GM18951 (cell line): Measurements from ENCODE around the gene ZNF319.

Experiments used
- POLR2A ChIP-seq: IDR thresholded peaks from 4 replicates; pipeline ENCODE4 v1.6.1; 2011; ENCODE audit warnings: mild to moderate bottlenecking; ENCODE audit not compliant: insufficient read length, insufficient read depth; ENCODE audit errors: extremely low read depth
- in situ Hi-C: fragments of 300-500 bp; cut with MboI; formaldehyde crosslinking; loops from one replicate; pipeline ENCODE4 v1.12.0; 2022; ENCODE audit warnings: low sequenced_read_pairs, mixed read lengths, inconsistent platforms; ENCODE audit not compliant: unreplicated experiment

The ZNF319 gene

GRCh38 chr16:58042001-58042885 is 41.8 kb upstream of the ZNF319 start:
- no peak for TF ChIP-seq POLR2A
- in situ Hi-C loops: no loop called here

DNA sequence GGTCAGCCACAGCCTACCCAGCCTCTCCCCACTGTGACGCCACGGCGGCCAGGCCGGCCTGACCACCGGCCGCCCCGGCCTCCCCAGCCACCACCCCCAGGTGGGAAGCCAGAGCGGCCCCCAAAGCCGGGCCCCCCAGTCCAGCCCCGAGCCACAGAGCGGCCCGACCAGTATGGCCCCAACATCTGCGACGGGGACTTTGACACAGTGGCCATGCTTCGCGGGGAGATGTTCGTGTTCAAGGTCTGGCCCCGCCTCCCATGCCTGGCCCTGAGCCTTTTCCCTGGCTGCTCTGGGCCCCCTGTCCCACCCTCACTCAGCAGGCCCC is 41.1 kb upstream of the ZNF319 start:
- no peak for TF ChIP-seq POLR2A
- in situ Hi-C loops: no loop called here

DNA sequence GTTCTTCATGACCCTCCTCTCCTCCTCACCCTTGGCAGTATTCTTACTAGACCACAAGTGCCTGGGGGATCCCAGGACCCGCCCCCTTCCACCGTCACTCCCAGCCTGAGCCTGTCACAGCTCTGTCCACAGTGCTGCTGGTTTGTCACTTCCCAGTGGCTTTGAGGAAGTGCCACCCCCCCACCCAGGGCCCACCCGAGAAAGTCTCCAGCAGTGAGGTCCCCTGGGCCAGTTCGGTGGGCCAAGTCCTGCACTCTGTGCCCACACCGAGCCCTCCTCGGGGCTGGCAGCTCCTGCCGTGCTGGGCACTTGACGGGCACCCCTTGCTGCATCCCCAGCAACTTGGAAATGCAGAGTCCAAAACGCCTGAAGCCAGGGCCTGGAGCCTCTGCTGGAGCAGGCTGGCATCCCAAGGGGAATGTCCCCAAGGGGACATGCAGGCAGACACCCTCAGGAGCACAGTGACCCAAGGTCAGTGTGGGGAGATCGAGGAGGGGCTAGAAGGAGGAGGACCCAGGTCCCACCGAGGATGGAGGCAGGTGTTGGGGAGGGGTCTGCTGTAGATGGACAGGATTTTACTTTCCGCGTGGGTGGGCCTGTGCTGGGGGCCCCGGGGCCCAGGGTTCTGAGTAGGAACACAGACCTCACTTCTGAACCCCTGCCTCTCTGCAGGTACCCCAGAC is 40.6 kb upstream of the ZNF319 start:
- TF ChIP-seq POLR2A: no peak
- in situ Hi-C loops: no loop called here

- in situ Hi-C loops: no loop called here
- TF ChIP-seq POLR2A: no peak
Observed at GRCh38 chr16:58040496-58040846, 40.0 kb upstream of the ZNF319 start.

- in situ Hi-C loops: no loop called here
- TF ChIP-seq POLR2A: no peak
Observed at GRCh38 chr16:58039829-58040495, 39.5 kb upstream of the ZNF319 start.

DNA sequence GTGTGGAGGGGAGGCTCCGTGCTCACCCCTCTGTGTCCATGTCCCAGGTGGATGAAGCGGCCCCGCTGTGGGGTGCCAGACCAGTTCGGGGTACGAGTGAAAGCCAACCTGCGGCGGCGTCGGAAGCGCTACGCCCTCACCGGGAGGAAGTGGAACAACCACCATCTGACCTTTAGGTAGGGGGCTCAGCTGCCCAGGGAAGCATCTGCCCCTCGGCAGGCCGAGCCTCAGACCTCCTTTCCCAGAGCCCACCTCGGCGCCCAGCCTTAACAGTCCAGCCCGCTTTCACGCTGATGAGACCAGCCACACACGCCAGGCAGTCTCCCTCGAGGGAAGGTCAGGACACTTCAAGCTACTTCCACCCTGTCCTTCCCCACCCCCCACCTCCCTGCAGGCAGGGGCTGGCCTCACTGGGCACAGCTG is 37.8 kb upstream of the ZNF319 start:
- in situ Hi-C loops: no loop called here
- no peak for TF ChIP-seq POLR2A

DNA sequence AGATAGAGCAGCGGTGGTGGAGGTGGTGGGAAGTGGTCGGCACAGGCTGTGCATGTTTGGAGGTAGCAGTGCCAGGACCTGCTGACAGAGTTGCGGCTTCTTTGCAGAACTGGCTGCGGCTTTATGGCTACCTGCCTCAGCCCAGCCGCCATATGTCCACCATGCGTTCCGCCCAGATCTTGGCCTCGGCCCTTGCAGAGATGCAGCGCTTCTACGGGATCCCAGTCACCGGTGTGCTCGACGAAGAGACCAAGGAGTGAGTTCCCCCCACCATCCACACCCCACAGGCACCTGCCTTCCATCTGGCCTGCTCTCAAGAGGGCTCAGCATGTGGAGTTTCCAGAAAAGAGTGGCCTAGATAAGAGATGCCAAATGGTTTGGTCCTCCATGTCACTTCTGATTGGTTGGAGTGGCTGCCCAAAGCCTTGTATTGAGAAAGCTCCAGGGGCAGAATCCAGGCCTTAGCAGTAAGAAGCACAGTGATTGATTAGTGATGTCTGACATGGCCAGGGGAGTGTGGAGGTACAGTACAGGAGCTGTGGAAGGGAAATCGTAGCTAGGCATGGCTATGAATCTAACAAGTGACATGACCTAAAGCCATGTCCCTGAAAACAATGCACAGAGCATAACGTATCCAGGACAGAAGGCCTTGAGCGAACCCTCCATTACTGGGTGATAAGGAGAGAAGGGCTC is 37.0 kb upstream of the ZNF319 start:
- in situ Hi-C loops: no loop called here
- TF ChIP-seq POLR2A: no peak

- in situ Hi-C loops: no loop called here
- TF ChIP-seq POLR2A: no peak
Observed at GRCh38 chr16:58036943-58037342, 36.5 kb upstream of the ZNF319 start.

DNA sequence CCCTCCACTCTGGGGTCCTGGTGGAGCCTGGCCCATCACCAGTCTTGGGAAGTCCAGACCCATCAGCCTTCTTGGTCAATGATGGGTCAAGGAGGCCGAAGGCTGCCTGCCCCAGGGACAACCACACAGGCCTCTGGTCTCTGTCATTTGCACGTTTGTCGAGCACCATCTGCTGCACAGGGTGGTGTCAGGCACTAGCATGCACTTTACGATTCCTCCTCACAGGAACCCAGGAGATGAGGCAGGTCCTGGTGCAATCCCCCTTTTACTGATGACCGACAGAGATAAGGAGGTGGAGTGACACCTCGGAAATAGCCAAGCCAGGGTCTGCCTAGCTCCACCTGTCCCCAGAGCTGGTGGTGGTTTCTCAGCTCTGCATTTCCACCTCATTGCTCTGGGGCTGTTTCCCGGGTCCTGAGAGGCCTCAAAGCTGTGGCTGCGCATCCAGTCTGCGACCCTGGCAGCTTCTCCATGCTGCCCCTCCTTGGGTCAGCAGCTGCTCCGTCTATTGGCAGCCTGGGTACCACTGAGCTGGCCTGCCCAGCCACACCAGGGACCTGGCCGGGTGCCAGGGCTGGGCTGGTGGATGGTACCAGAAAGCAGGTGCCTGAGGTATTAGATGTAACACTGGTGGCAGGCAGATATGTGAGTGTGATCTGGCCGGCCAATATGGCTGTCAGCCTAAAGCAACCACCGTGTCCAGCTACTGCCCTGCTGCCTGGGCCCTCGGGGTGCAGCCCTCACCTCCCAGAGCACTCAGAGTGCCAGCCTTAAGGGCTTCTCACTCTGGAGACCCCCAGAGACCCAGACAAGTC is 35.1 kb upstream of the ZNF319 start:
- in situ Hi-C loops: no loop called here
- TF ChIP-seq POLR2A: no peak

DNA sequence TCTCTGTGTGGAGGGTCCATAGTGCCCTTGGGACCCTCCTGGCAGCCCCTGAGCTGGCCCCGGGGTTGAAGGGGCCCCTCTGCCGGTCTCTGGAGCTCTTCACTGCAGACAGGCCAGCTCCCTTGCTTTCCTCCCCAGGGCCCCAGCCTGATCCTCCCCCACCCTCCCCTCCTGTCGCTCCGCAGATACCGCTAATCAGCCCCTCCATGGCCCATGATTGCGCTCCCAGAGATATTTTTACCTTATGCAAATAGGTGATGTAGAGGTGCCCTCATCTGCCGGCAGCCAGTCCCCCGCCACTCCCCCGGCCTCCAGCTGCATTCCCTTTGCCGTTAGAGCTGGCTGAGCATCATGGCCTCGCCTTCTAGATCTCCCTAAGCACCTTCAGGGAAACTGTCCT is 34.3 kb upstream of the ZNF319 start:
- no peak for TF ChIP-seq POLR2A
- in situ Hi-C loops: no loop called here

- in situ Hi-C loops: no loop called here
- no peak for TF ChIP-seq POLR2A
Observed at GRCh38 chr16:58034128-58034685, 33.7 kb upstream of the ZNF319 start.

DNA sequence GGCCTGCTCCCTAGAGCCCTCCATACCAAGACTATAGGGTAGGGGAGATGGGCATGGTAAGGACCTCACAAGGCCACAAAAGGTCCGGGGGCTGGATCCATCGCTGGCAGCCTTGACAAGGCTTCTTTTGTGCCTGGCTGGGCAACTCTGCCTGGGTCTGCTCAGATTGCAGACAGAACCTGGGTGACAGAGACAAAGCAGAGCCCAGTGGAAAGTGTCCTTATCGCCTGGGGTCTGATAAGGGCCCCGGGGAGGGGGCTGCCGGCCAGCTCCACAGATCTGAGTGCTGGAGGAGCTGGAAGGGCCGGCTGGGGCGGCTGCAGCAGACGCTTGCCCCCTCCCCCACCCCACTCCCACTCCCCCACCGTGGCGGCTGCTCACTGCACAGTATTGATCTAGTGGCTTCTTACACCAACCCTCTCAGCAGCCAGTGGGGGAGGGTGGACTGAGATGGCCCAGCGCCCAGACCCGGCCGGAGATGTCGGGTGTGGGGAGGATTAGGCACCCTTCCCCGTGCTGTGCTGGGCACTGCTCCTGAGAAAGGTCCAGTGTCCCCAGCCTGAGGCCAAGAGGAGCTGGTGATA is 32.3 kb upstream of the ZNF319 start:
- TF ChIP-seq POLR2A: no peak
- in situ Hi-C loops: no loop called here
